ENCODE data around the gene NALCN. TPM values are rescaled to one million over a fixed set of nuclear protein-coding genes. Genes with fewer than 3 reads are reported as not detected.

The NALCN gene
- total and polyA plus RNA-seq, 7 donors = 0.04 to 0.49 (median 0.21) TPM; not detected in 1

DNA sequence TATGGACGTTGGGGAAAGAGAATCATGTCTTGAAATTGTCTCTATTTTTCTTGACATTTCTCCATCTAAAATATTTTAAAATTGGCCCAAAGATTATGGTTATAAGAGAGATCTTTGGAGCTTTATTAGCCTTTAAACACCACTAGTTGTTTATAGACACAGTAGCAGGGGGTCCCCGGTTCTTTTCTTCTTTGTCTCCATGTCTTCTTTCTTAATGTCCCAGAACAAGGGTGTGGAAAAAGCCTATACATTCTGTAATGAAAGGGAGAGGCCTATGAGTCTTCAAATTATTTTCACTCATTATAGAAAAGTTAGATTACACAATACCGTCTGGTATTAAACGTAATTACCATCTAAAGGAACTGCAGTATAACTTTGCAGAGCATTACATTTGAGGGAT, 300.0 kb downstream of the NALCN start:
- H3K4me3 ChIP-seq = no peak overlapping the region
- no peaks in the 10 kb centered on the region for H3K27me3 ChIP-seq (ENCODE audit: insufficient read depth in 3 of 3, low read length in 2 of 3)
- no peak for ATAC-seq
- WGBS, 3 donors = 51 to 60% (median 54%) methylated on average over 4 of the region's 4 CpGs
- H3K9me3 ChIP-seq = no peaks in the 10 kb centered on the region
- no peak for DNase-seq
- no peaks in the 10 kb centered on the region for H3K4me1 ChIP-seq
- intact Hi-C loops (cut with DNase I) = no loop called here
- TF ChIP-seq, protein P1, sequence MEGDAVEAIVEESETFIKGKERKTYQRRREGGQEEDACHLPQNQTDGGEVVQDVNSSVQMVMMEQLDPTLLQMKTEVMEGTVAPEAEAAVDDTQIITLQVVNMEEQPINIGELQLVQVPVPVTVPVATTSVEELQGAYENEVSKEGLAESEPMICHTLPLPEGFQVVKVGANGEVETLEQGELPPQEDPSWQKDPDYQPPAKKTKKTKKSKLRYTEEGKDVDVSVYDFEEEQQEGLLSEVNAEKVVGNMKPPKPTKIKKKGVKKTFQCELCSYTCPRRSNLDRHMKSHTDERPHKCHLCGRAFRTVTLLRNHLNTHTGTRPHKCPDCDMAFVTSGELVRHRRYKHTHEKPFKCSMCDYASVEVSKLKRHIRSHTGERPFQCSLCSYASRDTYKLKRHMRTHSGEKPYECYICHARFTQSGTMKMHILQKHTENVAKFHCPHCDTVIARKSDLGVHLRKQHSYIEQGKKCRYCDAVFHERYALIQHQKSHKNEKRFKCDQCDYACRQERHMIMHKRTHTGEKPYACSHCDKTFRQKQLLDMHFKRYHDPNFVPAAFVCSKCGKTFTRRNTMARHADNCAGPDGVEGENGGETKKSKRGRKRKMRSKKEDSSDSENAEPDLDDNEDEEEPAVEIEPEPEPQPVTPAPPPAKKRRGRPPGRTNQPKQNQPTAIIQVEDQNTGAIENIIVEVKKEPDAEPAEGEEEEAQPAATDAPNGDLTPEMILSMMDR (IDR thresholded peaks at IDR 0.05) = no peak
- no peak overlapping the region for H3K27ac ChIP-seq
- H3K36me3 ChIP-seq (ENCODE audit: insufficient read depth in 1 of 2, low read depth in 1 of 2) = no peaks in the 10 kb centered on the region

DNA sequence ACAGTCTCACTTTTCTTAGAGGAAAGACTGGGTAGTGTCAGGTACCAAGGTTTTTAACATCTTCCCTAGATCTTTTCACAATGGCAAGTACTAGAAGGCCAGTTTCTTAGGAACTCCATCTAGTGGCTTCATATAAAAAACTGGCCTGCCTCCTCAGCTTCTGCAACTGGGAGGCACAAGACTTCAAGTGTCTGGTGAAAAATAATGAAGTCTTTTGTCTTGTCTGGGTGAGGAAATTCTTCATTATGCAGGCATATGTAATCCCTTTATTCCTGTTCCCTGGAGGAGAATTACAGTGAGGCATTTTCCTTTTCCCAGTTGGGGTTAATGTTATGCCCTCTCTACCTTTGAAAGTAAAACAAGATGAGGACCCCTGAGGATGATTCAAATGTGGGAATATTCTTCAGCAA, 300.5 kb downstream of the NALCN start:
- ATAC-seq (no peak), DNase-seq (no peak)
- Histone ChIP-seq H3K36me3 (ENCODE audit: insufficient read depth in 1 of 2, low read depth in 1 of 2) (no peaks in the 10 kb centered on the region), H3K4me1 (no peaks in the 10 kb centered on the region), H3K27ac (no peak overlapping the region), H3K9me3 (no peaks in the 10 kb centered on the region), H3K27me3 (ENCODE audit: insufficient read depth in 3 of 3, low read length in 2 of 3) (no peaks in the 10 kb centered on the region), H3K4me3 (no peak overlapping the region)
- intact Hi-C loops (cut with DNase I) = no loop called here
- TF ChIP-seq, protein P1 (IDR thresholded peaks at IDR 0.05) = no peak

DNA sequence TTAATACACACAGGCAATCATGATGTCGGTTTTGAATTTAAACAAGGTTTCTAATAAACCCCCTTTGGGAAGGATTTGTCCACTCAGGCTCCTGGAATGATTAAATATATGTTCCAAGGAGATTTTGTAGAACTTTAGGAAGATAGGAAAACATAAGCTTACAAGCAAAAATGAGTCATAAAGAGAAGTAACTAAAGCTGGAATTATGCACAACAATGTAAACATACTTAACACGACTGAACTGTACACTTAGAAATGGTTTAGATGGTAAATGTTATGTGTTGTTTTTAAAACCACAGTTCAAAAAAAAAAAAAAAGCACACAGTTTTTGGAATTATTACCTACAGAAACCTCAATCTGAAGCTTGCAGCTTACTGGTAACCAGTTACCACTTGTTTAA, 304.4 kb downstream of the NALCN start:
- Histone ChIP-seq H3K36me3 (ENCODE audit: insufficient read depth in 1 of 2, low read depth in 1 of 2) (no peaks in the 10 kb centered on the region), H3K27ac (no peak overlapping the region), H3K4me1 (no peaks in the 10 kb centered on the region), H3K27me3 (ENCODE audit: insufficient read depth in 3 of 3, low read length in 2 of 3) (no peaks in the 10 kb centered on the region), H3K9me3 (no peaks in the 10 kb centered on the region), H3K4me3 (no peak overlapping the region)
- no peak for DNase-seq
- TF ChIP-seq, protein P1 (IDR thresholded peaks at IDR 0.05) = no peak
- ATAC-seq = no peak
- intact Hi-C loops (cut with DNase I) = no loop called here
- whole genome bisulfite sequencing, 3 donors = 72 to 81% (median 80%) methylated on average over 2 of the region's 2 CpGs

DNA sequence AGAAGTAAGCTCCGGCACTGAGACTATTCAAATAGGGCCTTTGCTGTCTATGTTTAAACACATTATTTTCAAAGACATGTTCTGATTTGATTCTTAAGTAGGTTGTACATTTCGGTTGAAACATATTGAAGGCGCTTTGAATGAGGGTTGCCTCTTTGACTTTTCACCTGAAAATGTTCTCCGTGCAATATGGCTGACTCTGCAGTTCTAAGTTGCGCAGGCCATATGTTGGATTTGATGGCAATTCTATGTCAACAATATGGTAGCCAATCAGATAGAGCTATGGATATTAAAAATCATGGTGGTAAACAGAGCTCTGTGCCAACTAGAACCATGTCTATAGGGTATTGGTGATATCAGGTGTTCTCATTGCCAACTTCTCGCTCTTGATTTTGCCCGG, 307.3 kb downstream of the NALCN start:
- TF ChIP-seq, protein P1 (IDR thresholded peaks at IDR 0.05) = no peak
- H3K27me3 ChIP-seq (ENCODE audit: insufficient read depth in 3 of 3, low read length in 2 of 3) = no peaks in the 10 kb centered on the region
- 93 to 96% (median 94%) methylated on average over 7 of the region's 7 CpGs for WGBS, 3 donors
- DNase-seq = no peak
- no peaks in the 10 kb centered on the region for H3K9me3 ChIP-seq
- H3K4me3 ChIP-seq = no peak overlapping the region
- intact Hi-C loops (cut with DNase I) = no loop called here
- H3K36me3 ChIP-seq (ENCODE audit: insufficient read depth in 1 of 2, low read depth in 1 of 2) = no peaks in the 10 kb centered on the region
- ATAC-seq = no peak
- H3K27ac ChIP-seq = no peak overlapping the region
- H3K4me1 ChIP-seq = no peaks in the 10 kb centered on the region

DNA sequence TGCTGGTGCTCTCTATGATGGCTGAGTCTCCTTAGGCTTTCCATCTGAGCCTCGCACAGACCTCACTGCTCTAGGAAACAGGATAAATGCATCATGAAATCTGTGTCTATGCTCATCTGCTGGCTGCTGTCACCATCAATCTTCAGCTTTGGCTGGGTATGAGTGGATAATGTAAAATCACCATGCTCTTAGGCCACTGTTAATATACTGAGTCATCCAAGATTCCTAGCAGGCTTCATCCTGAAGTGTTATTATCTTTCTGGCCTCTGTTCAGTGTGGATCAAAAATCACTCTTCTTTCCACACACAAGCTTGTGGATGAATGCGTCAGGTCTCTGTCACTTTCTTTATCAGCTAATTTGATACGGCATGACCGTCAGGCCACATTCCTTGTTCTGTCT, 317.4 kb downstream of the NALCN start:
- 77 to 89% (median 84%) methylated on average over 4 of the region's 4 CpGs for WGBS, 3 donors
- TF ChIP-seq, protein P1 (IDR thresholded peaks at IDR 0.05) = no peak
- DNase-seq (no peak), ATAC-seq (no peak)
- Histone ChIP-seq H3K4me1 (no peaks in the 10 kb centered on the region), H3K9me3 (no peaks in the 10 kb centered on the region), H3K27ac (no peak overlapping the region), H3K27me3 (ENCODE audit: insufficient read depth in 3 of 3, low read length in 2 of 3) (no peaks in the 10 kb centered on the region), H3K36me3 (ENCODE audit: insufficient read depth in 1 of 2, low read depth in 1 of 2) (no peaks in the 10 kb centered on the region), H3K4me3 (no peak overlapping the region)
- intact Hi-C loops (cut with DNase I) = no loop called here
